Vagina (tissue), 2 donors: ENCODE results near the gene RNF114.

Source experiments
- POLR2A ChIP-seq, 2 donors: fragments of 450-650 bp; IDR thresholded peaks; one replicate each; pipeline ENCODE4 v1.6.1; 2017; ENCODE audit warnings: antibody characterized with exemption in 2 of 2, mild to moderate bottlenecking in 2 of 2, moderate library complexity in 2 of 2
- POLR2AphosphoS5 ChIP-seq, 2 donors: sonication (generic); formaldehyde crosslinking; IDR thresholded peaks; one replicate each; pipeline ENCODE4 v1.9.0; 2017; ENCODE audit warnings: antibody characterized with exemption in 2 of 2, mild to moderate bottlenecking in 2 of 2, low read depth in 1 of 2; ENCODE audit not compliant: insufficient read depth in 1 of 2
- TF ChIP-seq, protein P1 (sequence below), 3 experiments: fragments of 450-650 bp in 2 of 3; fragments of 200-600 bp in 1 of 3; sonication (generic) in 1 of 3; IDR thresholded peaks; one replicate each; pipeline ENCODE4 v1.5.1; 2017 to 2019; ENCODE audit warnings: antibody characterized with exemption in 3 of 3, mild to moderate bottlenecking in 2 of 3, moderate library complexity in 2 of 3

DNA sequence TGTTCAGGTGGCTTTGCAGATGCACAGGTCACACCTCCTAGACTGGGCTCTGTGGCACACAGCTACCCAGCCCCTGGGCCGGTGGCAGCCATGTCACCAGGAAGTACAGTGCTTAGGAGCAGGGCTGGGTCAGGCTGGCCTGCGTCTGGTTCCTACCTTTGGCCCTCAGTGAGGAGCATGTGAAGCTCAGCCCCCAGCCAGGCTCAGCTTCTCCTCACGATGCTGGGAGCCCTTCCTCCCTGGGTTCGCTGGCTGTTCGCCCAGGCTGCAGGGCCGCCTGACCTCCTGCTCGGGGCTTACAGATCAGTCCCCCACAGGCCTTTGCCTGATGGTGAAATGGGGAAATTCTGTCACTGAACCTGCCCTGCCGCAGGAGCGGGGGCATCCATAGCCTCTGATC is 43.9 kb upstream of the RNF114 start:
- TF ChIP-seq, protein P1, sequence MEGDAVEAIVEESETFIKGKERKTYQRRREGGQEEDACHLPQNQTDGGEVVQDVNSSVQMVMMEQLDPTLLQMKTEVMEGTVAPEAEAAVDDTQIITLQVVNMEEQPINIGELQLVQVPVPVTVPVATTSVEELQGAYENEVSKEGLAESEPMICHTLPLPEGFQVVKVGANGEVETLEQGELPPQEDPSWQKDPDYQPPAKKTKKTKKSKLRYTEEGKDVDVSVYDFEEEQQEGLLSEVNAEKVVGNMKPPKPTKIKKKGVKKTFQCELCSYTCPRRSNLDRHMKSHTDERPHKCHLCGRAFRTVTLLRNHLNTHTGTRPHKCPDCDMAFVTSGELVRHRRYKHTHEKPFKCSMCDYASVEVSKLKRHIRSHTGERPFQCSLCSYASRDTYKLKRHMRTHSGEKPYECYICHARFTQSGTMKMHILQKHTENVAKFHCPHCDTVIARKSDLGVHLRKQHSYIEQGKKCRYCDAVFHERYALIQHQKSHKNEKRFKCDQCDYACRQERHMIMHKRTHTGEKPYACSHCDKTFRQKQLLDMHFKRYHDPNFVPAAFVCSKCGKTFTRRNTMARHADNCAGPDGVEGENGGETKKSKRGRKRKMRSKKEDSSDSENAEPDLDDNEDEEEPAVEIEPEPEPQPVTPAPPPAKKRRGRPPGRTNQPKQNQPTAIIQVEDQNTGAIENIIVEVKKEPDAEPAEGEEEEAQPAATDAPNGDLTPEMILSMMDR (IDR thresholded peaks at IDR 0.05): no peak
- TF ChIP-seq POLR2AphosphoS5 (IDR thresholded peaks at IDR 0.05; ENCODE audit: insufficient read depth in 1 of 2, low read depth in 1 of 2) (no peak), POLR2A (IDR thresholded peaks at IDR 0.05) (no peak)
